Fibroblast of peridontal ligament (primary cell): ENCODE measurements around the gene HYPK.
"Not testable (repeated sequence)": the region's sequence is repeated elsewhere in the genome, so short reads cannot be mapped to it uniquely, and the experiment has no call there.

ENCODE experiments used
- DNase-seq: peaks from one replicate; pipeline ENCODE4 v3.0.0-alpha.2; 2010; ENCODE audit errors: extremely low read depth

Gene HYPK

GRCh38 chr15:43795997-43796396, 4.4 kb upstream of the HYPK start:
- DNase-seq = no peak

DNA sequence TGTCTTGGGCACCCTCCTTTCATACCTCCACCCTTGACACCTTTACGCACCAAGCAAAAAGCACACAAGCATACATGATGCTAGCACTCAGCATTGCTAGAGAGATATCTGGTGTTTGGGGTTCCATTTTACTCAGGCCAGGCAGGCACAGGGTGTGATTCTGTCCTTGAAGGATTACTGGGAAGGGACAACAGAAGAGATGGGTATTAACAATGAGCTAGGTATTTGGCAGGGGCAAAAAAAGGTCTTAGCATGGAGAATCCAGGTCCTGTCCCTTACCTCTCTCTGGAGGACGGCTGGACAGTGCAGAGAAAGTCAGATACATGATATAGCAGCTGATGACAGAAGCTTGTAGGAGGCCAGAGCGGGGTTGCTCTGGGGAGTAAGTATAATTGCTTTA, 3.8 kb upstream of the HYPK start:
- DNase-seq = no peak

GRCh38 chr15:43799209-43799944, 1.0 kb upstream of the HYPK start:
- no peak for DNase-seq

GRCh38 chr15:43799945-43800285, 484 bp upstream of the HYPK start, which contains the start of gene SERINC4:
Gene SERINC4 (minus strand): TSS chr15:43800220. CDS start chr15:43799986, 234 bp downstream.
- no peak for DNase-seq

GRCh38 chr15:43802676-43803075, 2.3 kb downstream of the HYPK start:
- DNase-seq = not testable (repeated sequence)

DNA sequence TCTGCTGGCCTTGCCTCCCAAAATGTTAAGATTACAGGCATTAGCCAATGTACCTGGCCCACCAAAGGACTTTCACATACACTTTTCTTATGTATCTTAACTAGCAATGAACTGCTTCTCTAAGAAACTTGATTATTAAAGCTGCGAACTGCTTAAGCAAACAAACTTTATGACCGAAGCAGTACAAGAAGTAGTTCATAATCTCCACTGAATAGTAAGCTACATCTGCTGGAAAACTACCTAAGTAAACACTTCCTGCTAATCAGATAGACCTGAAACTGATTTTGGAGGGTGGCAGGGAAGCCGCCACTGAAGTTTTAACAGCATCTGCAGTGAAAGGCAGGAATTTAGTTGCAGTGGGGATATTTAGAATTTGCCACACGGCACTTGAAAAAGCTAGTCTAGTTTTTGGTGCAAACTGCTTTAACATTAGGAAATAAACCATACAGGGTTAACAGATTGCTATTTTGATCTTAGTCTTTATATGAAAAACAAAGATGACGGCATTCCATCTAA, 8.1 kb downstream of the HYPK start:
- no peak for DNase-seq

GRCh38 chr15:43808960-43809678, 8.7 kb downstream of the HYPK start:
- no peak for DNase-seq

DNA sequence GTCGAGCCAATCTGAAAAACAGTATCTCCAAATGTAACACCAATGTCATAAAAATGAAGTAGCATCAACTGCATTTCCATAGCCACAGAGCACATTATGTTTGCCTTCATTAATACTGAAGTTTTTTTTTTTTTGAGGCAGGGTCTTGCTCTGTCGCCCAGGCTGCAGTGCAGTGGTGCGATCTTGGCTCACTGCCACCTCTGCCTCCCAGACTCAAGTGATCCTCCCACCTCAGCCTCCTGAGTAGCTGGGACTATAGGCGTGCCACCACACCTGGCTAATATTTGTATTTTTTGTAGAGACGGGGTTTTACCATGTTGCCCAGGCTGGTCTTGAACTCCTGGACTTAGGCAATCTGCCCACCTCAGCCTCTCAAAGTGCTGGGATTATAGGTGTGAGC, 14.7 kb downstream of the HYPK start:
- DNase-seq = not testable (repeated sequence)

DNA sequence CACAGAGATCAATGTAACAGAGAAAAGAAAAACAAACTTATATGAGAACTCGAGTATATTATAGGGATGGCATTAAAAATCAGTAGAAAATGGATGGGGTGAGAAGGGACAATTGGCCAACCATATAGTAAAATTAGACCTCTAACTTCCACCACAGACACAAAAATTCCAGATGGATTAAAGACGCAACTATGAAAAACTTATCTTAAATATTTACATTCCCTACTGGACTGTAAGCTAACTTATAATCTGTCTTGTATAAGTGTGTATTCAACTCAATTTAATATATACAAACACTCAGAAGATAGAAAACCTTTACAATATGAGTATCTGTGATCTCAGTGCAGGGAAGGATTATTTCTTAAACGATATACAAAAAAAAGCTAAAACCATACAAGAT, 21.1 kb downstream of the HYPK start:
- no peak for DNase-seq

DNA sequence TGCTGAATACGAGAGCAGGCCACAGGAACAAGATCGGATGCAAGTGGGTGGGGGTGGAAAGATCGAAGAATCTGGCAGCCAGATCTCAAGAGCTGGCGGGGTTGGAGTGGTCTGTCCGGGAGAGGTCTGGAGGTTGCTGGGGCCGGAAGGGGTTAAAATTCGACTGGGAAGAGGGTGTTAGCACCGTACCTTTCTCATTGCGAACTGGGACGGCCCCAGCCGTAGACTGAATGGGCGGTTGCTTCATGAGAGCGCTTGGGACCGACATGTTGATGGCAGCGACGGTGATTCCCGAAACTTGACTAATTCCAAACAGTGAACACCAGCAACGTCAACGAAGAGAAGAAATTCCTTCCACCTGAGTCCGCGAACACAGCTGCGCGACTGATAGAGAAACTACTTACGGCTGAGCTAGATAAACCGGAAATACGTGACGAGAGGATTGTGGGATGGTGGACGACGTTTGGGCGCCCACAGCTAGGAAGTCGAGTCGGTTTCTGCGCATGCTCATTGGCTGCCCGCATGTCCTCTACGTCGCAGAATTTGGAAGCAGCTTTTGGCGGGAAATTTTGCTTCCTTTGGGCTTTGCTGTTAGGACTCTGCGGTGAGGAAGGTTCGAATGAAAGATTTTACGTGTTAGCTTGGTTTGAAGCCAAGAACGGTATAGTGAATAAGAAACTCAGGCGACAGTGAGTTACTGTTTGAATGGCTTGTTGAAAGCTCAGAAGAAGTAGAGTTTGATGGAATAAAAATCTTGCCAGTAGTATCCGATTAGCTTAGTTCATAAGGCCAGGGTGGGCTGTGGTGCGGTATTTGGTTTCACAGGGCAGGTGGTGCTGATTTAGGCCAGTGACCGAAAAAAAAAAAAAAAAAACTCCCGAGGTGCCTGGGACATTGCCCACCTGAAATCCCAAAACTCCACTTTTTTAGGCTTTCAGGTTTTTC, 24.2 kb downstream of the HYPK start, which contains the start of gene MFAP1:
TSS of gene MFAP1 (minus strand) at position 389 of the 945 bp plus-strand sequence. CDS start at position 268, 121 bp downstream.
- DNase-seq = peak; percentile 98

- not testable (repeated sequence) for DNase-seq
Measured at GRCh38 chr15:43825305-43825704, 24.9 kb downstream of the HYPK start.

DNA sequence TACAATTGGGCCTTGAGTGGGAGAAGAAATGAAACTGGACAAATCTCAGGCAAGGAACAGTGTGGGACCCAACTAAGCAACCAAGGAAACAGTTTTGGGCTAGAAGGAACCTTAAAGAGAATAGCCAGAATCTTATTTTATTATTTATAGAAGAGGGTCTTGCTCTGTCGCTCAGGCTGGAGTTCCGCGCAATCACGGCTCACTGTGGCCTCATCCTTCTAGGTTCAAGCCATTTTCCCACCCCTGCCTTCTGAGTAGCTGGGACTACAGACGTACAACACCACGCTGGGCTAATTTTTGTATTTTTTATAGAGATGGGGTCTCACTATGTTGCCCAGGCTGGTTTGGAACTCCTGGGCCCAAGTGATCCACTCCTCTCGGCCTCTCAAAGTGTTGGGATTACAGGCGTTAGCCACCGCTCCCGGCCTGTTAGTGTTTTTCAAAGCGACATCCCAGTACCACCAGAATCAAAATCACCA, 25.7 kb downstream of the HYPK start:
- no peak for DNase-seq

GRCh38 chr15:43826508-43827341, 26.3 kb downstream of the HYPK start, which contains the start of gene WDR76:
Gene WDR76 (plus strand): TSS chr15:43827002. CDS start chr15:43827033, 31 bp downstream.
- DNase-seq = peak; percentile 74

DNA sequence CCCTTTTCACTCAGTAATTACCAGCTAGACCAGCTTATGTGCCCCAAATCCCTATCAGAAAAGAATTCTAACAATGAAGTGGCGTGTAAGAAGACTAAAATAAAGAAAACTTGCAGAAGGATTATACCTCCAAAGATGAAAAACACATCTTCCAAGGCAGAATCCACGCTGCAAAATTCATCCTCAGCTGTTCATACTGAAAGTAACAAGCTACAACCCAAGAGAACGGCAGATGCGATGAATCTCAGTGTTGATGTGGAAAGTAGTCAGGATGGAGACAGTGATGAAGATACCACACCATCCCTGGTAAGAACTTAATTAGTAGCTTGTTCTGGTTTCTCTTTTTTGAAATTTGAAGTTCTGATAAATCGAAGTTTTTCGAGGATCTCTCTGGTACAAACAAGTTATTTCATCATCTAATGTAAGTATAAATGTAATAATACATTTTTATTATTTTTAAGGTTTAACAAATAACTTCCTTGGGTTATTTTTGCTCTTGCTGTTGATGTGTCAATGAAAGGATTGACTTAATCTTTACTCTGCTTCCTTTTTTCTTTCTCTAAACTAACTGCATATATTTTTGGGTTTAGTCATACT, 27.8 kb downstream of the HYPK start:
- DNase-seq = peak; percentile 44

GRCh38 chr15:43829951-43830540, 29.6 kb downstream of the HYPK start:
- not testable (repeated sequence) for DNase-seq

GRCh38 chr15:43830691-43831275, 30.4 kb downstream of the HYPK start:
- DNase-seq = not testable (repeated sequence)

DNA sequence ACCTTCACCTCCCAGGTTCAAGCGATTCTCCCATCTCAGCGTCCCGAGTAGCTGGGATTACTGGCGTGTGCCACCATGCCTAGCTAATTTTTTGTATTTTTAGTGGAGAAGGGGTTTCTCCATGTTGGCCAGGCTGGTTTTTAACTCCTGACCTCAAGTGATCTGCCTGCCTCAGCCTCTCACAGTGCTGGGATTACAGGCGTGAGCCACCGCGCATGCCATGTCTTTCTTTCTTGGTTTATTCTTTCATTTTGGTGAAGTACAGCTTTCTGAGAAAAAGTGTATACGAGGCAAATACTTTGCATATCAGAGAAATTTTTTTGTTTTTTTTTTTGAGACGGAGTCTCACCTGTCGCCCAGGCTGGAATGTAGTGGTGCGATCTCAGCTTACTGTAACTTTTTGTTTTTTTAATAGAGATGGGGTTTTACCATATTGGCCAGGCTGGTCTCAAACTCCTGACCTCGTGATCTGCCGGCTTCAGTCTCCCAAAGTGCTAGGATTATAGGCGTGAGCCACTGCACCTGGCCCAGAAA, 31.2 kb downstream of the HYPK start:
- DNase-seq = not testable (repeated sequence)

- not testable (repeated sequence) for DNase-seq
Measured at GRCh38 chr15:43832485-43832884, 32.1 kb downstream of the HYPK start.

DNA sequence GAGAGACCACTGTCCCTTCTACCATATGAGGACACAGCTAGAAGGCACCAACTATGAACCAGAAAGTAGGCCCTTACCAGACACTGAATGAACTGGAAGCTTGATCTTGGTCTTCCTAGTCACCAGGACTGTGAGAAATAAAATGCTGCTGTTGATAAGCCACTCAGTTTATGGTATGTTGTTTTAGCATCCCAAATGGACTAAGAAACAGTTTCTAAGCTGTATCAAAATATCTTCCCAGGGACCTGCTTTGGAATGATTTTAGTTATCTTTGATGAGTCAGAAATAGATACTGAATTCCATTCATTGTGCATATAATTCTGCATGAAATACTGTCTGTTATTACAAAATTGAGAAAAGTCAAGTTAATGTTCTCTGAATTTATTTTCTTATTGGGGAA, 45.0 kb downstream of the HYPK start:
- no peak for DNase-seq
